Measurements from ENCODE around the gene TADA1.

The TADA1 gene

GRCh38 chr1:166858726-166859419 is 17.2 kb downstream of the TADA1 start:
- peak overlapping the region; percentile 59 for H3K27ac ChIP-seq
- no peak for TF ChIP-seq CTCF (conservative IDR thresholded peaks at IDR 0.05)

GRCh38 chr1:166857995-166858394 is 18.1 kb downstream of the TADA1 start:
- peak overlapping the region; percentile 59 for H3K27ac ChIP-seq
- no peak; the same call in 1 of the 2 replicates for TF ChIP-seq CTCF (conservative IDR thresholded peaks at IDR 0.05)

GRCh38 chr1:166855558-166855957 is 20.5 kb downstream of the TADA1 start:
- H3K27ac ChIP-seq, result no peak overlapping the region
- TF ChIP-seq CTCF (conservative IDR thresholded peaks at IDR 0.05), result no peak

- H3K27ac ChIP-seq, result no peak overlapping the region
- TF ChIP-seq CTCF (conservative IDR thresholded peaks at IDR 0.05), result no peak
Observed at GRCh38 chr1:166852918-166853317, 23.1 kb downstream of the TADA1 start.

- no peak overlapping the region for H3K27ac ChIP-seq
- TF ChIP-seq CTCF (conservative IDR thresholded peaks at IDR 0.05), result no peak
Observed at GRCh38 chr1:166849135-166849534, 26.9 kb downstream of the TADA1 start.

GRCh38 chr1:166848193-166848592 is 27.9 kb downstream of the TADA1 start:
- H3K27ac ChIP-seq, result no peak overlapping the region
- no peak for TF ChIP-seq CTCF (conservative IDR thresholded peaks at IDR 0.05)

GRCh38 chr1:166844791-166845190 is 31.3 kb downstream of the TADA1 start:
- H3K27ac ChIP-seq, result no peak overlapping the region
- no peak for TF ChIP-seq CTCF (conservative IDR thresholded peaks at IDR 0.05)

Measured in VCaP (cell line).